ENCODE results near the gene POTEH. TPM values are rescaled to one million over a fixed set of nuclear protein-coding genes. Genes with fewer than 3 reads are reported as not detected.

The POTEH gene
- total RNA-seq: not detected in 2 replicates

GRCh38 chr22:15689749-15690125 lies at the start of gene POTEH:
Gene POTEH, plus strand, starts transcription at chr22:15690026. Its CDS starts 52 bp downstream, at chr22:15690078.

Other genes with a start within 250 kb of the POTEH start
- not detected in 2 replicates for gene OR11H1, start 161.8 kb upstream of the POTEH start, total RNA-seq

Measured in tracheal epithelial cell (primary cell).